NCI-H2227 (cell line): ENCODE results near the gene MGAT3.
"Not testable (repeated sequence)": the region's sequence is repeated elsewhere in the genome, so short reads cannot be mapped to it uniquely, and the experiment has no call there.

Experiments used
- DNase-seq: peaks from one replicate; lab custom pipeline; 2025; ENCODE audit not compliant: unreplicated experiment; lab: John Stamatoyannopoulos, UW

Gene MGAT3

DNA sequence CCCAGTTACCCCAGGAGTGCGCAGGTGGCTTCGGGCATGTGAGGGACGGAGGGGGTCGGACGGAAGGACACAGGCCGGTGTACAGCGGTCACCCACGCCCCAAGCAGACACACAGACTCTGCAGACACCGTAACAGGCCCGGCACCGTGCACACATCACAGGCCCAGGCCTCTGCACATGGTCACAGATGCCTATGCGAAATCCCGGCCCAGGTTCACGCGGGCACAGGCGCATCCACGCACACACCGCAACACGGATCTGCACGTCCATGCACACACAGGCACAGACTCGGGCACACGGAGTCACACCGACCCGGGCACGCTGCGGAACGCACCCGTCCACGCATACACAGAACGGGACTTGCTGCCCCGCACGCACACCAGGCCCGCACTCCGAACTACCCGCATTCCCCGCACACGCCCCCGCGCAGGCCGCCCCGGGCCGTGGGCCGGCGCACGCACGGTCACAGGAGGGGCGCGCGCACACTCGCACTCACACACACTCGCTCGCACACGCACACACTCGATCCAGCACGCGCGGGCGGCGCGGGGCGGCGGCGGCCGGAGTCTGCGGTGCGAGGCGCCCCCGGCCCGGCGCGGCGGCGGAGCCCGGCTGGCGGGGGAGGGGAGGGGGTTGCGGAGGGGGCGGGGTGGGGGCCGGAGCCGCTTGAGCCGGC lies at the start of gene MGAT3:
Gene MGAT3 (plus strand): TSS at position 491 of the 676 bp plus-strand sequence. CDS start 30,336 bp downstream, outside the sequence.
- peak; percentile 38 for DNase-seq

DNA sequence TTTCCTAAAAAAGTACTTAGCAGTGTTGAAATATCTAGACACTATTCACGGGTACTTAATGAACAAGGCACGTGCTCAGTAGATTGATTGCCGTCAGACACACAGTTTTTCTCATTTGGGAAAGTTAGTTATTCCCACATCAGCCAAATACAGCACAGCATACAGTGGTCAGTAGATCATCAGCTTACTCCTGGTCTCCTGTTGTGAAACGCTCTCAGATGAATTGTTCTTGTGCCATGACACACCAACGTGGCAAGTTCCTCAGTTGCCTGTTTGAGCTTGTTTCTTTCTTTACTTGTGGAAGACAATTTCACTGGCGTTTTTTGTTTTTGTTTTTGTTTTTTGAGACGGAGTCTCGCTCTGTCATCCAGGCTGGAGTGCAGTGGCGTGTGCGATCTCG lies 48.6 kb upstream of the MGAT3 start:
- DNase-seq: no peak

DNA sequence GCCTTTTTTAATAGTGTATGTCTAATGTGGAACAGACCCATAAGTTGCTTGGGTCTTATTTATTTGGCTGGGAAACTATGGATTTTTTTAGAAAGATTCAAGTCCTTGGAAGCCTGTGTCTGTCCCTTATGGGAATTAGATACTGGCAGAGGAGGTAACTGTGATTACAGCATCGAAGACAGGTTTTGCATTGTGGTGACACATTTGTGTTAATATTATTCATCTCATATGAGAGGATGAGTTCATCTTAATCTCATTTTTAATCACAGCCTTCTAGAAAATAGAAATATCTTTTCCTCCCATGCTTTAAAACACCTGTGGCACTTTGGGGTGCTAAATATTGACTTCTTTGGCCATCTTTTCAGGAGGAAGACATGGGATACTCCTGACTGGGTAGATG lies 48.0 kb upstream of the MGAT3 start:
- no peak for DNase-seq

DNA sequence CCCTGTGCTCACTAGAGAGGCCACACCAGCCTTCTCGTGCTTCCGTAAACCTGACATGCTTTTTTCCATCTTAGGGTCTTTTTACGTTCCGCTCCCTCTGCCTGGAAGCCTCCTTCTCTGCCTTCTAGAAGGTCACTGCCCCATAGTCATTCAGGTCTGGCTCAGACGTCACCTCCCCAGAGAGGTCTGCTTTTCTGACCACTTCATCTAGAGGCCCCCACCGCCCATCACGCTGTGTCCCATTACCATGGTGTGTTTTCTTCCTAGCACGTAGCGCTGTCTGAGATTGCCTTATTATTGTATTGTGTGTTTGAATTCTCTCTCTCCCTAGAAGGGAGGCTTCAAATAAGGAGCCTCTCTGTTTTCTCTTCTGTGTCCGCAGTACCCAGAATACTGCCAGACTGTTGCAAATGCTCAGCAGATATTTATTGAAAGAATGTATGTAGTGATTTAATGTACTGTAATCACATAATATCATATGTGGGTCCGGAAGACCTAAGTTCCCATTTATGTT lies 47.2 kb upstream of the MGAT3 start:
- DNase-seq: peak; percentile 48

DNA sequence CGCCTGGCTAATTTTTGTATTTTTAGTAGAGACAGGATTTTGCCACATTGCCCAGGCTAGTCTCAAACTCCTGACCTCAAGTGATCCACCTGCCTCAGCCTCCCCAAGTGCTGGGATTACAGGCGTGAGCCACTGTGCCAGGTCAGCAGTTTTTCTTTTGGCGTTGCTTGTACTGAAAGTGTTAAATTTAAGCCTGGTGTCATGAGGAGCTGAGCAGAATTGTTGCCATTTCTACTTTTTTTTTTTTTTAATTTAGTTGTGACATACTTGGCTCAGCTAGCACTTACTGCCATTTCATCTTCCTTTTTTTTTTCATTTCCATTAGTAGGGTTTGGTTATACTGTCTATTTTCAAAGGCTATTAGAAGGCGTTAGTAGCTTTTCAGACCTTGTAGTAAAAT lies 46.5 kb upstream of the MGAT3 start:
- no peak for DNase-seq

DNA sequence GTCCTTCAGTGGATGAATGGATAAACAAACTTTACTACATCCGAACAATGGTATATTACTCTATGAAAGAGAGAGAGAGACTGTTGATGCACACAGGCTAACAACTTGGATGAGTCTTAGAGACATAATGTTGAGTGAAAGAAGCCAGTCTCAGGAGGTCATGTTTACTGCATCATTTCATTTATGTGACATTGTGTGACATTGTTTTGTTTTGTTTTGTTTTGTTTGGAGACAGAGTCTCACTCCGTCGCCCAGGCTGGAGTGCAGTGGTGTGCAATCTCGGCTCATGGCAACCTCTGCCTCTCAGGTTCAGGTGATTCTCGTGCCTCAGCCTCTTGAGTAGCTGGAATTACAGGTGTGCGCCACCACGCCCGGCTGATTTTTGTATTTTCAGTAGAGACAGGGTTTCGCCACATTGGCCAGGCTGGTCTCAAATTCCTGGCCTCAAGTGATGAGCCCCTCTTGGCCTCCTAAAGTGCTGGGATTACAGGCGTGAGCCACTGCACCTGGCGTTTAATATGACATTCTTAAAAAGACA lies 44.9 kb upstream of the MGAT3 start:
- DNase-seq: not testable (repeated sequence)

GRCh38 chr22:39413204-39413603 lies 43.6 kb upstream of the MGAT3 start:
- not testable (repeated sequence) for DNase-seq

DNA sequence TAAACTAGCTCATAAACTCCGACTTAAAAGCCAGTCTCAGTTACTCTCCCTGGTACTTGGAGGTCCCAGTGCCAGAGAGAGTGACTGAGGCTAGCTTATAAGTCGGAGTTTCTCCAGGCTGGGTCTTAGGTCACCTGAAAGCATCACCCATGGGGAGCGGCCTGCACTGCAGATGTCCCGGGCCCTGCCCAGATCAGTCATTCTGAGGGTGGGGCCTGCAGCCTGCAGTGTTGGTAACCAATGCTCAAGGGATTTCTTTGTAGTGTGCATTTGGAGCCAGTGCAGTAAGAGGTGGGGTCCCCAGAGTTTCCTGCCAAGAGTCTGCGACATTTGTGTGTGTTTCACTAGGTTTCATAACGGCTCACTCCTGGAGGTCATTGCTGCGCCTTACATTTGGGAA lies 42.4 kb upstream of the MGAT3 start:
- no peak for DNase-seq

DNA sequence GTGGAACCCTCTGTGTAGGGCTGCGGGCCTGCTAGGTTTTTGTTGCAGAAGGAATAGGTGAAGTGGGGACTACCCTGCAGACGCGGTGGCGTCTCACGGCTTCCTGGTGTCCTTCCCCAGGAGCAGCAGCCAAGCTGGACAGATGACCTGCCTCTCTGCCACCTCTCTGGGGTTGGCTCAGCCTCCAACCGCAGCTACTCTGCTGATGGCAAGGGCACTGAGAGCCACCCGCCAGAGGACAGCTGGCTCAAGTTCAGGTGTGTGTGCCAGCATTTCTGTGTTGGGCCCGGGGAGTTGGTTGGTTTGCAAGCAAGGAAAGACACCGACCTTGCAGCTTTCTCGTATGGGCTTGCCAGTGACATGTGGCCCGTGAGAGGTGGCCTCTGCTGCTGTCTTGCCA lies 41.9 kb upstream of the MGAT3 start:
- DNase-seq: no peak

DNA sequence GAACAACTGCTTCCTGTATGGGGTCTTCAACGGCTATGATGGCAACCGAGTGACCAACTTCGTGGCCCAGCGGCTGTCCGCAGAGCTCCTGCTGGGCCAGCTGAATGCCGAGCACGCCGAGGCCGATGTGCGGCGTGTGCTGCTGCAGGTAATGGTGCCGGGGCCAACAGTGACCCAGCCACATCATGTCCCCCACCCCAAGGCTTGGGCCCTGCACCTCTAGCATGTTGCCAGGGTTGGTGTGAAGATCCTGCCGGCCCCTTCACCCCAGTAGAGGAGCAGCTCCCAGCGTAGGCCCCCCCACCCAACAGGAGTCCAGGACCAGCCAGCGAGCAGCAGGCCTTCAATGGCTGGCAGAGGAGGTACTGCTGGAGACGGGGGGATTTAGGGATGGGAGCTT lies 41.3 kb upstream of the MGAT3 start:
- no peak for DNase-seq

- DNase-seq: peak; percentile 12
Observed at GRCh38 chr22:39416319-39416718, 40.5 kb upstream of the MGAT3 start.

DNA sequence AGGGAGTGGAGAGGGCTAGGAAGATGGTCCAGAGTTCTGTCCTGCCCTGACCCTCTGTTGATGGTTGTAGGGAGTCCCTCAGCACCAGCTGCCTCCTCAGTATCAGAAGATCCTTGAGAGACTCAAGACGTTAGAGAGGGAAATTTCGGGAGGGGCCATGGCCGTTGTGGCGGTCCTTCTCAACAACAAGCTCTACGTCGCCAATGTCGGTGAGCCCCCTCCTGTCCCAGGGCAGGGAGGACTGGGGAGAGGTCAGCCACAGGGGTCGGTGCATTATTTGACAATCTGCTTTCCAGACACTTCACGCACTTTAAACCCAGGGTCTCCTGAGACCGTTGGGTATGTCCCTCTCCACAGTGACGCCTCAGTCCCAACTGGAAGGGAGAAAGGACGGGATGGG lies 39.2 kb upstream of the MGAT3 start:
- no peak for DNase-seq

DNA sequence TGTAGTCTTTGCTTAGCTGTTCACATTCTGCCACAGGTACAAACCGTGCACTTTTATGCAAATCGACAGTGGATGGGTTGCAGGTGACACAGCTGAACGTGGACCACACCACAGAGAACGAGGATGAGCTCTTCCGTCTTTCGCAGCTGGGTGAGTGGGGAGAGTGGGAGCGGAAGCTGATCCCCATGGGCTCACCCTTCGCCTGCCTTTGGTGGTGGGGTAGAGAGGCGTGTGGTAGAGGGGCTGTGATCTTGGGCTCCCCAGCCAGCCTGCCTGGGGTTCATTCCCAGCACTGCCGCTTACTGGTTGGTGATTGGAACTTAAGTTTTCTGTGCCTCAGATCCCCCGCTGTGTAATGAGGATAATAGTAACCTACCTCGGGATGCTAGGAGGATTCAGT lies 38.1 kb upstream of the MGAT3 start:
- peak; percentile 87 for DNase-seq

DNA sequence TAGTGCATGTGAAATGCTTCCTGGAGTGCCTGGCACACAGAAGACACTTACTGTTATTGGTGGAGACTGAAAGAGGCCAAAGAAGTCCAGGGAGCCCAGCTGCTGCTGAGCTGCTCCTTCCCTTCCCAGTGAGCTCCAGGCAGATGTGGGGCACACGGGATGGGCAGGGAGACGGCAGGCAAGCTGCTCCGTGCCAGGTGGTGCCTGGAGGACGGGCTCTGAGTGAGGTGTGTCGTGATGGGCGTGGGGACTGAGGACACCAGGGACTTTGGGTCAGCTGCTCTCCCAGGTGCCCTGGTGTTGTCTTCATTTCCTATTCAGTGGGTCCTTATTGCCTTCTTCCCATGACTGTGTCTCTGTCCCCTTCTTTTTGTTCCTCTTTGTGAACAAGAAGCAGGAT lies 37.7 kb upstream of the MGAT3 start:
- DNase-seq: no peak

DNA sequence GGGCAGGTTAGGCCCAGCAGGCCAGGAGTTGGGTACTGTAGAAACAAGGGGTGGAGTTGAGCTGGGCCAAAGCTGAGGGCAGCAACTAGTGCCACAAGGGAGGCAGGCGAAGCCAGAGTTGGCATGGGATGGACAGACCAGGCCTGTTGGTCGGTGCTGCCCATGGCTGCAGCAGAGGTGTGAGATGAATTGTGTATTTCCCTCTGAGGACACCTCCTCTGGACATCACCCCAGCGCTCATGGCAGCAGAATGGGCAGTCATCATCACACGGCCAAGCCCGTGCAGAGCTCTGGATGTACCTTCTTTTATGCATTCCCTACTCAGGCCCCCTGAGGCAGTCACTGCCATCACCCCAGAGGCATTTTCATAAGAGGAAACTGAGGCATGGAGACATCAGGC lies 36.9 kb upstream of the MGAT3 start:
- DNase-seq: no peak

GRCh38 chr22:39421691-39422090 lies 35.1 kb upstream of the MGAT3 start:
- DNase-seq: no peak

GRCh38 chr22:39422101-39422500 lies 34.7 kb upstream of the MGAT3 start:
- no peak for DNase-seq

DNA sequence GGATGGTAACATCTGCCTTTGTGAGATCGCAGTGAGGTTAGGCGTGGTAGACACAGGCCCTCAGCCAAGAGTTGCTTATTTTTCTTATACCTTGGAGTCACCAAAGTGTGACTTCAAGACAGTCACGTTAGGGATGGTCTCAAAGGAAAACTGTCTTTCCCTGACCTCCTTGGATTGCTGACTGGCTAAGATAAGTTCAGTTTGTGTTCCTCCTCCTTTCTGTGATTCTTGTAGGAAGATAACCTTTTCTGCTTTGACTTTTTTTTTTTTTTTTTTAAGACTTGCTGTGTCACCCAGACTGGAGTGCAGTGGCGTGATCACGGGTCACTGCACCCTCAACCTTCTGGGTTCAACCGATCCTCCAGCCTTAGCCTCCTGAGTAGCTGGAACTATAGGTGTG lies 34.1 kb upstream of the MGAT3 start:
- DNase-seq: no peak

DNA sequence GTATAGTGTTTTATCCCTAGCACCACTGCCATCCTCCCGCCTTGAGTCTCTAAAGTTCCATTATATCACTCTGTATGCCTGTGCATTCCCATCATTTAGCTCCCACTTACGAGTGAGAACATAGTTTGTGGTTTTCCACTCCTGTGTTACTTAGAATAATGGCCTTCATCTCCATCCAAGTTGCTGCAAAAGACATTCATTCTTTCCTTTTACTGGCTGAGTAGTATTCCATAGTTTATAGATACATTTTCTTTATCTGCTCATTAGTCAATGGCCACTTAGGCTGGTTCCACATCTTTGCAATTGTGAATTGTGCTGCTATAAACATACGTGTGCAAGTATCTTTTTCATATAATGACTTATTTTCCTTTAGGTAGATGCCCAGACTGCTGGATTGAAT lies 32.8 kb upstream of the MGAT3 start:
- DNase-seq: no peak

GRCh38 chr22:39426380-39427043 lies 30.3 kb upstream of the MGAT3 start:
- no peak for DNase-seq

GRCh38 chr22:39427751-39428596 lies 28.8 kb upstream of the MGAT3 start:
- no peak for DNase-seq
